ENCODE results near the gene CACNA1C.

CACNA1C gene

DNA sequence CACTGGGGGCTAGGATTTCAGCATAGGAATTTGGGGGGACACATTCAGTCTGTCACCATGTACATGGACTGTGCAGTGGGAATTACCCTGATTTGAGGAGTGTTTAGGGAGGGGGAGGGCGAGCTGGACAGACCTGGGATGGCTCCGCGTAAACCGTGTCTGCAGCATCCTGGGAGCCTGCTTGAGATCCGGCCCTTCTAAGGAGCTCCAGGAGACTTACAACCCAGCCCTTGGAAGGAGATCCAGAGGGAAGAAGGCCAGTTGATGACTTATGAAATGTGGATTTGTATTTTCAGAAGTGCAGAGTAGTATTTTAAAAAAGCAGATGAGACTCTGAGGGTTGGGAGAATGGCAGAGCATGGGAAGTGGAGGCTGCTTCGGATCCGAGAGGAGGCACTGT, 153.2 kb downstream of the CACNA1C start:
- DNase-seq = no peak

DNA sequence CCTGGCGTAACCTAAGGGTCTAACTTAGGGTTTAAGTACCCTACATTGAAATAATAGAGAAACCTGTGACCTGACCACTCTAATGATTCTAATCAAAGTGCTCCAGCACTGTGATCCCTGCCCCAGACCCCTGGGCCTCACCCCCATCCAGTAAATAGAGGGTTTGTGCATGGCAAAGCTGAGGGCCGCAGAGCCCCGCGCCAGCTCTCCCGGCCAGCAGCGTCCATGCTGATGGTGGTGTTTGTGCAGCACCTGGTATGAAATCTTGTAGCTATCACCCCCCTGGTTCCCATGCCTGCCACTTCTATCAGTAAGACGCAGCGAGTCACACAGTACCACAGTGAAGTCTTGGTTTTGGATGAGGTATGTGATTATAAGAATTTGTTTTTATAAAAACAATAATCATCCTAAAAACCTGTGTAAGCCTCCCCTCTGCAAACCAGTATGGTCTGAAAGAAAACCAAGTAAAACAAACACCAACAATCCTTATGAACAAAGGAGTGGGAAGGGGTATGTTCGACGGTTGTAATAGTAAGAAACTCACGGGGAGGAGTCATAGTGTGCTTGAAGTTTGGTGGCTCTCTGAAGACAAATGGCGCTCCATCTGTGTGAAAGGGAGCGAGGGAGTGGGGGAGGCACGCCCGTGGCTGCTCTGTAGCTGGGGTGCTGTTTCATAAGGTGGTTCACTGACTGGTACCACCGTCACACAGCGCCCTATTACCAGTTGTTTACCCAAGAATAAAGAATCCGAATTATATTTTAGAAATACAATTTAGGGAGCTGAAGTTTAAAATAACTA, 156.2 kb downstream of the CACNA1C start:
- no peak for DNase-seq

DNA sequence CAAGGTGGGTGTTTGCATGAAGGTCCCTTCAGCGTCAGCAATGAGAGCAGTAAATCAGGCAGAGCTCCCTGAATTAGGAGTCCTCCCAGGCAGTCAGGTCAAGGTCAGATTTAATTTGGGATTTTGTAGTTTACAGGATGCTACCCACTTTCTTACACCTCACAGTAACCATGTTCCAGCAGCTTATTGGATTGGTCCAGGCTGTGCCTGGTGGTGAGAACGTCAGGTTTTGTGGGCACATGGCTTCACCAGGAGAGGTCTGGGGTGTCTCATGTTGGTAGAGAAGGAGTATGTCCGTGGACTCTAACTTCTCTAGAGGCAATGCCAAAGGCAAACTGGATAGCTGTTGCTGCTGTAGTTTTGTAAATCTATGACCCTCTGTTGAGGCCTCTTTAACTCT, 158.3 kb downstream of the CACNA1C start:
- no peak for DNase-seq

DNA sequence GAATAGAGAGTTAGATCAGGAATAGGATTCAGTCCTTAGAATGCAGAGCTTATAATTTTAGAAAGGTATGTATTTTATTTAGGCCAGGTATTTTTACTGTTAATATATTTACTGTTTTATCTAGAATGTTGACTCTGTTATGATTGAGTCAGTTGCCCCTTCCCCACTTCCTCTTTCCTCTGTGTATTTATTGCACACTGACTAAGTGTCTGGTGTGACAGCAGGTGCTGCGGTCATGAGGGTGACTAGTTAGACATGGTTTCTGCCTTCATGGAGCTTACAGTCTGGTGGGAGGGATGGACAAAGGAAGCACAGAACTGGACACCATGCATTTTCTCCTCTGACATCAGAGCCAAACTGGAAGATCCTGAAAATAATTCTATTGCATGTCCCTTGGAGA, 159.8 kb downstream of the CACNA1C start:
- DNase-seq = no peak

DNA sequence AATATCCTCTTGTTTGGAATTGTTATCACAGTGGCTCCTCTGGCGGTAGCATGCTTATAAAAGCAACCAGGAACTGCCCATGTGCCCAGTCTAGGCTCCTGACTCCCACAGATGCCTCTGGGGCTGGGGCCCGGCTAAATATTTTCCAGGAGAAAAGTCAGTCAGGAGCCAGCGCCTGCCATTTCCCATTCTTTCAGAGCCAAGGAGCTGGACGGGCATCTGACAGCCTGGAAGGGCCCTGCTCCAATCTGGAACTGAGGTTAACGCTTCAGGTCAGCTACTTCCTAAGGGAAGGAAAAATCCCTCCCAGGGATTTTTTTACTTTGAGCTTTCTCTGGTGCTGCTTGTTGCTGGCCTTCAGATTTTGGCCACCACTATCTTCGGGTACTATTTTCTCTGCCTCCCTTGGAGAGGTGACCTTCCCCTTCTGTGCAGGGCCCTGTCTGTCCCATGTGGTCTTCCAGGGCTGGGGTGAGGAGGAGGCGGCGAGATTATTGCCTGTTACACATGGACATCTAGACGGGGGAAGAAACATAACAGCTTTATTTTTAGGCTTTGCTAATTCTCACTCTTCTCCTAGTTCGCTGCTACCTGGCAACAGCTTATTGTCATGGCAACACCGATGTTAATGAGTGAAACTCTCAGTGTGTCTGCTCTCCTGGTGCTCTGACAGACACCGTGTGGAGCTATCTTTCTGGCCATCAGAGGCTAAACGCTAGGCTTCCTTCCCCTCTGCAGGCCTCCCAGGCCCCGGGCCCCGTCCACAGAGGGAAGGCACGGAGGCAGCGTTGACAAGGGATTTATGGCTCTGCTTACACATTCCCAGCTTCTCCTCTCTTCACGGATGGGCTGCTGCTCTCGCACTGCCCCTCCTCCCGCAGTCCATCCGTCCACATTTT, 160.4 kb downstream of the CACNA1C start:
- peak in 5 of 14 donors; percentile 4 to 80 (median 19) for DNase-seq

- DNase-seq = no peak
These were observed 161.6 kb downstream of the CACNA1C start for GRCh38 chr12:2214411-2214810.

- DNase-seq = no peak
These were observed 163.1 kb downstream of the CACNA1C start for GRCh38 chr12:2215709-2216560.

DNA sequence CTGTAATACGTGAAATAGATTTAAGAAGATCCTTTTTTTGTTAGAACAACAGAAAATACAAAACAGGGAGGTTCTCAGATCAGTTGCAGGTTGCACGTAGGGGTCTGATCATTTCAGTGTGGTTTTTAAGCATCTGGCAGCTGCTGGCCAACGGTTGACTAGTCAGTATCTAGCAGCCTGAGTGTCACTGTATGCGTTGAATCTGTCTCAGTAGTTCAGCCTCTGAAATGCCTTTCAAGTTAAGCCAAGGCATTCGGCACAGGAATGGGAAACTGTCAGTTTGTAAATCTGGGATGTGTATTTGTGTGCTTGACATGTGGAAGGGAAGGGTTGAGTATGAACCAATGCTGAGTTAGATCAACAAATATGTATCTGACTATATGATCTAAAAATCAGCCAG, 165.9 kb downstream of the CACNA1C start:
- no peak for DNase-seq

GRCh38 chr12:2221030-2221621, 168.3 kb downstream of the CACNA1C start:
- DNase-seq = peak in 5 of 14 donors; percentile 6 to 80 (median 17)

- no peak for DNase-seq
These were observed 169.9 kb downstream of the CACNA1C start for GRCh38 chr12:2222691-2223090.

GRCh38 chr12:2224961-2225360, 172.2 kb downstream of the CACNA1C start:
- no peak for DNase-seq

DNA sequence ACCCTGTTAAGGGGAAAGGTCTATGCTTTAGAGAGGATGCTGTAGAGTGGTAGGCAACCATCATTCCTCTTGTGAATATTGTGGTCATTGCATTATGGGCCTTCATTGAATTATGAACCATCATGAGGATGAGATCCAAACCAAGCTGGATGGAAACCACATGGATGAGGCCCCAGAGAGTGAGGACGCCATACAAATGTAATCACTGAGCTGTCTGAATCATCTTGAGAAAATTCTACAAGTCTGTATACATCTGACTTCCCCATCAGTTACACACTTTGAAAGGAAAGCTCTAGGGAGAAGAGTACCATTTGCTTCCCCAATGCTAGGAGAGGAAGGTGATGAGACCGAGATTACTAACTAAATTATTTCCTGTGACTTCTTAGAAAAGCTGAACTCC, 172.9 kb downstream of the CACNA1C start:
- no peak for DNase-seq

- no peak for DNase-seq
These were observed 173.9 kb downstream of the CACNA1C start for GRCh38 chr12:2226641-2227040.

- DNase-seq = no peak
These were observed 174.6 kb downstream of the CACNA1C start for GRCh38 chr12:2227360-2227759.

DNA sequence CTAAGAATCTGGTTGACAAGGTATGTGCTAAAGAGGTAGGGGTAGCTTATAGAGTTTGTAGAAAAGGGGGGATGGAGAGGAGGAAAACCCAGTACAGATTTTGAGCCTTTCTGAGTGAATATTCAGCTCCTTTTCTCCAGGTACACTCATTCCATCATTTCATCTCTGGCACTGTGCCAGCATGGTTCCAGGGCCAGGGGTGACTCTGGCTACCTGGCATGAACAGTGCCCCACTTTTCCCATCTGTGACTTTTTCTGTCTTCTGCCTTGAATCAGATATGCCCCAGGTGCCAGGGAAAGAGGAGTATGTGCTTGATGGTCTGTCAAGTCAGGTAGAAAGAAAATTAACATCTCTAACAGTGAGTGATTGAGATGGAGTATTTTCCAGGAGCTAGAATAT, 175.7 kb downstream of the CACNA1C start:
- DNase-seq = peak in 1 of 14 donors; percentile 62

DNA sequence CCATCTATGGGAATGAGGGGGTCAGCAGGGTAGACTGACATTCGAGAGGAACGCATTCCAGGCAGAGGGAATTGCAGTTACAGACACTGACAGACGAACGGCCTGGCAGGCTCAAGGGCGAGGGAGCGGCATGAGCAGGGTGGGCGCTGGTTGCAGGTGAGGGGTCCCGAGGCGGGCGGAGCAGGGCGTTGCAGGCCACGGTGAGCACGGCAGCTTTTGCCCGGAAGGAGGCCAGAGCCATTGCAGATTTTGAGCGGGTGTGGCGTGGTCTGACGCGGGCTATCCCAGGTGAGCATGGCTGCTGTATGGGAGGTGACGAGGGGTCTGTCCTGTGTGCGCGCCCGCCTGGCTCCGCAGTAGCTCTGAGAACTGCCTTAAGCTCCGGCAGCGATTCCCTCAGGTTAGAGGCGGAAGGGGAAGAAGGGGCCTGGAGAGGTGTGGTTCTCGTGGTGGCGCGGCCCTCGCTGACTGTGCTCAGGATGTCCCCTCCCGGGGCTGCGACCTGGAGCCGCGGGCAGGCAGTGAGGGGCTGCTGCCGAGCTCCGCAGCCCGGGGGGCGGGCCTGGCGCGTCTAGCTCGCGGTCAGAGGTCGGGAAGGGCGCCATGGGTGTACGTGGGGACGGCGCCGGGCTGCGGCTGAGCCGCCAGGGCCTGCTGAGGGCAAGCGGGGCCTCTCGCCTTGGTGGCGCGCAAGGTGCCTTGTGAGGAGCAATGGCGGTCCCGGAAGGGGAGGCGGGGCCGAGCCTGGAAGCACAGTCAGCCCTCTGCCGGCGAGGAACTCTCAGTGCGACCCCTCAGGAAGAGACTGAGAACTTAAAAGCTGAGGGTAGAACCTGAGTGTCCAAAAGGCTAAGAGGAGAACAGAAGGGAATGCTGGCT, 177.1 kb downstream of the CACNA1C start:
- DNase-seq = no peak

DNA sequence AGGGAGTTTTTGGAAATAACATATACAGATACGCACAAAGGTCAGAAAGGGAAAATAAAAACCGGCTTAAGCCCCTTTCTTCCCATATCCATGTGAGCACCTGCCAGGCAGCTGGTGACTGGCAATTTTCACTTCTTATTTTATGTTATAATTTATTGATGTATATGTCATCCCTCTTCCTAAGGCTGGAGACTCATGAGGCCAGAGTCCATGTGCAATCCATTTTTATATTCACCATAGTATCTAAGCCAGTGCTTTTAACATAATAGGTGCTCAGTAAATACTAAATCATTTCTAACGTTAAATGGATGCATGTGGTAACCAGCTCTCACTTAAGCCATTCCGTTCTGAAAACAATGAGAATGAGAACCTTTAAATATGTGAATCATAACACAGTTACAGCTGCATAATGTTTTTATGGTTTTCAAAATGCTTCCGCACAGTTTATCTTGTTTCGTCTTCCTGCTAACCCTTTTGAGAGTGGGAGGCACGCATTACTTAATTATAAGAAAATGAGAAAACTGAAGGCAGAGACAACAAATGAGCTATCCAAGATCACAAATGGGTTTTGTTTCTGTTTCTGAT, 178.3 kb downstream of the CACNA1C start:
- DNase-seq = no peak

- DNase-seq = no peak
These were observed 179.2 kb downstream of the CACNA1C start for GRCh38 chr12:2231956-2232355.

DNA sequence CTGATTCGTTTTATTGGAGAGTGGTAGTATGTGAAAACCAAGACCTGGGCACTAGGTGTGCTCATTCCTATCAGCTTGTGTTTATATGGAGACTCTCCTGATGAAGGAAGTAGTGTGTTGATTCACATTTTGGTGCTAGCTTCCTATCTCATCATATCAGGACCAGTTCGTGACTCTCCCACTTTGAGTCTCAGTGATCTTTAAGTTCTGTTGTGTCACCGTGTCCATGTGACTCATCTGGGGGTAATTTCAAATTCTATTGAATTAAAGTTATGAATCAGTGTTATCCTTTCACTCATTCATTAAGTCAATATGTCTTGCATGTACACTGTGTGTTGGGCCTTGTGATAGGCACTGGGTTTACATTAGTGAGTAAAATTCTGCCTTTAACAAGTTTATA, 180.2 kb downstream of the CACNA1C start:
- DNase-seq = no peak

DNA sequence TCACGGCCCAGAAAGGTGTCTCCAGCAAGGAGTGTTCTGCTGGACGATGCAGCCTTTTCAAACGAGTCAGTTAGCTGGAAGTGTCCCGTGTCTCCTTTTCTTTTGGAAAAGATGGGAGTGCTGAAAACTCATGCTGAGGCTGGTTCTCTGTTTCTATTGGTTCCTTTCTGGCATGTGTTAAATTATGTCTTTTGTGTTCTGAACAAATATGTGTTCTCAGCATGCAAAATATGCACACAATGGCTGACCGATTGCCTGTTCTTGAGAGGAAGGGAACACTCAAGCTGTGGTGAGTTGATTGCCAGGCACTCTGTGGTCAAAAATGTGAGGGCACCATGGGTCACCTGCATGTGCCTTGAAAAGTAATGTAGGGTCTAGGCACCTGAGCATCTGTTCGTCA, 181.3 kb downstream of the CACNA1C start:
- no peak for DNase-seq
